ENCODE data around the gene SLC37A4.
"Not testable (repeated sequence)": the region's sequence is repeated elsewhere in the genome, so short reads cannot be mapped to it uniquely, and the experiment has no call there.

The SLC37A4 gene

GRCh38 chr11:119030329-119031047, at the start of gene SLC37A4:
Gene SLC37A4, minus strand, starts transcription at chr11:119030877.
- in situ Hi-C loops (cut with MboI; ENCODE audit: low sequenced_read_pairs): no loop called here

GRCh38 chr11:119078675-119079420, 48.2 kb upstream of the SLC37A4 start:
- in situ Hi-C loops (cut with MboI; ENCODE audit: low sequenced_read_pairs): no loop called here

- in situ Hi-C loops (cut with MboI; ENCODE audit: low sequenced_read_pairs): no loop called here
These were observed 47.2 kb upstream of the SLC37A4 start for GRCh38 chr11:119077839-119078238.

- in situ Hi-C loops (cut with MboI; ENCODE audit: low sequenced_read_pairs): no loop called here
These were observed 36.9 kb upstream of the SLC37A4 start, which contains the start of gene VPS11 for GRCh38 chr11:119067371-119068222. Gene VPS11, plus strand, starts transcription at chr11:119067818. Its CDS starts 6 bp downstream, at chr11:119067824.

- in situ Hi-C loops (cut with MboI; ENCODE audit: low sequenced_read_pairs): no loop called here
These were observed 34.7 kb upstream of the SLC37A4 start for GRCh38 chr11:119065369-119065768.

GRCh38 chr11:119062779-119063178, 32.1 kb upstream of the SLC37A4 start:
- in situ Hi-C loops (cut with MboI; ENCODE audit: low sequenced_read_pairs): no loop called here

GRCh38 chr11:119061256-119061655, 30.6 kb upstream of the SLC37A4 start:
- in situ Hi-C loops (cut with MboI; ENCODE audit: low sequenced_read_pairs): no loop called here

- in situ Hi-C loops (cut with MboI; ENCODE audit: low sequenced_read_pairs): not testable (repeated sequence)
These were observed 28.5 kb upstream of the SLC37A4 start for GRCh38 chr11:119059128-119059527.

- in situ Hi-C loops (cut with MboI; ENCODE audit: low sequenced_read_pairs): no loop called here
These were observed 26.5 kb upstream of the SLC37A4 start, which contains the start of gene HYOU1 for GRCh38 chr11:119057000-119057769. Gene HYOU1, minus strand, starts transcription at chr11:119057205. Its CDS starts 1,045 bp downstream, at chr11:119056160.

- in situ Hi-C loops (cut with MboI; ENCODE audit: low sequenced_read_pairs): no loop called here
These were observed 25.8 kb upstream of the SLC37A4 start for GRCh38 chr11:119056421-119056999.

- in situ Hi-C loops (cut with MboI; ENCODE audit: low sequenced_read_pairs): no loop called here
These were observed 25.2 kb upstream of the SLC37A4 start for GRCh38 chr11:119055901-119056300.

GRCh38 chr11:119054418-119054817, 23.7 kb upstream of the SLC37A4 start:
- in situ Hi-C loops (cut with MboI; ENCODE audit: low sequenced_read_pairs): no loop called here

- in situ Hi-C loops (cut with MboI; ENCODE audit: low sequenced_read_pairs): no loop called here
These were observed 21.6 kb upstream of the SLC37A4 start for GRCh38 chr11:119052163-119052814.

- in situ Hi-C loops (cut with MboI; ENCODE audit: low sequenced_read_pairs): no loop called here
These were observed 20.9 kb upstream of the SLC37A4 start for GRCh38 chr11:119051440-119052162.

GRCh38 chr11:119049081-119049480, 18.4 kb upstream of the SLC37A4 start:
- in situ Hi-C loops (cut with MboI; ENCODE audit: low sequenced_read_pairs): no loop called here

- in situ Hi-C loops (cut with MboI; ENCODE audit: low sequenced_read_pairs): no loop called here
These were observed 18.0 kb upstream of the SLC37A4 start for GRCh38 chr11:119048644-119049043.

GRCh38 chr11:119047205-119047604, 16.5 kb upstream of the SLC37A4 start:
- in situ Hi-C loops (cut with MboI; ENCODE audit: low sequenced_read_pairs): no loop called here

GRCh38 chr11:119046489-119046888, 15.8 kb upstream of the SLC37A4 start:
- in situ Hi-C loops (cut with MboI; ENCODE audit: low sequenced_read_pairs): no loop called here

- in situ Hi-C loops (cut with MboI; ENCODE audit: low sequenced_read_pairs): no loop called here
These were observed 14.0 kb upstream of the SLC37A4 start for GRCh38 chr11:119044708-119045107.

Data from hTERT RPE-1 (cell line).